Raji (cell line): ENCODE data around the gene RFPL4AL1.

Experiments
- POLR2A ChIP-seq: IDR thresholded peaks from 2 replicates; pipeline ENCODE4 v1.6.1; 2011; ENCODE audit warnings: low read depth, low read length, control low read depth; ENCODE audit not compliant: insufficient read depth

Gene RFPL4AL1

DNA sequence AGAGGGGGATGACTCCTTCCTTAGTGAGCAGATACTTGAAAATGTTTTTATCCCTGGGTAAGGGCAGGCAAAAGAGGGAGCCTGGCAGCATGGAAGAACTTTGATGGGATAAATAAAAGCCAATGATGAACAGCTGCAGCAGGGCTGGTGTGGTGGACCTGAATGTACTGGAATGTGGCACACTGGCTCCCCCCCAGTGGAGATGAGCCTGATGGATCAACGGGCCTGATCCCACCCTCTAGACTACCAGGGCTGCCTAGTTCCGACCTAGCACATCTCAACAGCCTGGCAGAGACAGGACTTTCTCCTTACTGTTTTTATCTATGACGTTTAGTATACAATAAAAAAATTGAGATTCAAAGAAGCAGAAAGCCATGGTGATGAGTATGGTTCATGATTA, 42.4 kb downstream of the RFPL4AL1 start:
- TF ChIP-seq POLR2A = no peak

DNA sequence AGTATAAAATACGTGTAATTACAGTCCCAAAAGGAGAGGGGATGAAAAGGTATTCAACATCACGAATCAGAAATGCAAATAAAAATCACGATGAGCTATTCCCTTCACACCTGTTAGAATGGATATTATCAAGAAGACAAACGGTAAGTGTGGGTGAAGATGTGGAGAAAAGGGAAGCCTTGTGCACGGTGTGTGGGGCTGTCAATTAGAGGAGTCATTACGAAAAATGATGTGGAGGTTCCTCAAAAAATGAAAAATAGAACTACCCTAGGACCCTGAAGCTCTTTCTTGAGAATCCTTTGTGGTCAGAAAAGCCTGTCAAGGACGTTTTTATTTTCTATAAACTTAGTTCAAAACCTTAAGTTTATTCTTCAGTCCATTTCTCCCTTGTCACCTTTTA, 43.5 kb downstream of the RFPL4AL1 start:
- TF ChIP-seq POLR2A = no peak

DNA sequence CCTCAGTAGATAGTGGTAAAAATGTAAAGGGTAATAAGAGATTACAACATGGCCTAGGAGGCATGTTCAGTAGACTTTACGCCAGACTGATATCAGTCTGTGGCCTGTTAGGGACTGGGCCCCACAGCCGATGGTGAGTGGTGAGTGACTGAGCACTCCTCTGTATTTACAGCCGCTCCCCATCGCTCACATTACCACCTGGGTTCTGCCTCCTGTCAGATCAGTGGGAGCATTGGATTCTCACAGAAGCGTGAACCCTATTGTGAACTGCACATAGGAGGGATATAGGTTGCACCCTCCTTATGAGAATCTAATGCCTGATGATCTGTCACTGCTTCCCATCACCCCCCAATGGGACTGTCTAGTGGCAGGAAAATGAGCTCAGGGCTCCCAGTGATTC, 45.0 kb downstream of the RFPL4AL1 start:
- TF ChIP-seq POLR2A = no peak

DNA sequence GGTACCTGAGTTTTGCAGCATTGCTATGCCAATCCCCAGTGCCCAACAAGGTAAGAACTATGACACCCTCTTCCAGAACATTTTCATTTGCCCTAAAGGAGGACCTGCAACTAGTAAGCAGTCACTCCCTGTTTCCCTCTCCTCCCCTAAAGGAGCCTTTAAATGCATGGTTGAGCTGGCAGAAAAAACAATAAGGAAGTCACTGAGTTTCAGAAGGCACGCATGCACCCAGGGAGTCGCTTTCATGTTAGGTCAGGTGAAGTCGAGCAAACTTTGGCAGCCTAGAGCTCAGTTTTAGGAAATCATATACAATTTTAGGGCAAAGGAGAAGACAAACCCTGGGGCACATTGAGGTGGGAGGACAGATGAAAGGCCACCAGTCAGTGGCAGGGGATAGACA, 51.1 kb downstream of the RFPL4AL1 start:
- TF ChIP-seq POLR2A = no peak
